B cell (primary cell): Measurements from ENCODE around the gene DISP2. TPM values are rescaled to one million over a fixed set of nuclear protein-coding genes. Genes with fewer than 3 reads are reported as not detected.

ENCODE experiments used
- ATAC-seq: fragments of 200-7000 bp; cut with Tn5 transposase; one replicate; pipeline ENCODE4 v1.10.0; 2021; ENCODE audit warnings: low read depth, mild to moderate bottlenecking, moderate number of reproducible peaks, moderate library complexity
- CTCF ChIA-PET: fragments of 350-600 bp; sonication (Branson Sonifier 250); formaldehyde crosslinking; loops from one replicate; lab custom pipeline; 2021; ENCODE audit warnings: antibody characterized with exemption, inconsistent platforms; lab: Charles Lee
- POLR2A ChIA-PET: fragments of 350-600 bp; sonication (Branson Sonifier 250); formaldehyde crosslinking; loops from one replicate; lab custom pipeline; 2021; ENCODE audit warnings: antibody characterized with exemption; lab: Charles Lee
- DNase-seq: peaks from one replicate; pipeline ENCODE4 v3.0.0; 2013
- H2AFZ ChIP-seq: 2 replicates; pipeline ENCODE4 v1.6.1; 2012; ENCODE audit warnings: mild to moderate bottlenecking, low read depth, low read length; ENCODE audit not compliant: insufficient read depth, poor library complexity, severe bottlenecking
- H3K27ac ChIP-seq, 2 donors: 1 replicate in 1 of 2; 2 replicates in 1 of 2; pipeline ENCODE4 v1.5.1; 2012 to 2013; ENCODE audit warnings: low read length in 2 of 2, mild to moderate bottlenecking in 2 of 2, moderate library complexity in 1 of 2
- H3K27me3 ChIP-seq, 4 experiments: fragments of 200-600 bp in 1 of 4; sonication (generic) in 1 of 4; replicated peaks in 1 of 4; 1 replicate in 2 of 4; 2 replicates in 2 of 4; pipeline versions ENCODE4 v1.6.1 to v1.7.0; 2013 to 2016; ENCODE audit warnings: low read length in 3 of 4, mild to moderate bottlenecking in 2 of 4, mixed read lengths in 1 of 4, moderate library complexity in 1 of 4; ENCODE audit not compliant: insufficient read depth in 4 of 4, control insufficient read depth in 3 of 4; ENCODE audit errors: control extremely low read depth in 1 of 4
- H3K36me3 ChIP-seq, 2 experiments: replicated peaks in 1 of 2; 1 replicate in 1 of 2; 2 replicates in 1 of 2; pipeline versions ENCODE4 v1.6.1 to v1.7.1; 2013; ENCODE audit warnings: low read length in 1 of 2; ENCODE audit not compliant: insufficient read depth in 2 of 2, control insufficient read depth in 1 of 2; ENCODE audit errors: control extremely low read depth in 1 of 2, extremely low read depth in 1 of 2
- H3K4me1 ChIP-seq, 2 donors: fragments of 200-600 bp in 1 of 2; sonication (generic) in 1 of 2; 1 replicate in 1 of 2; 2 replicates in 1 of 2; pipeline versions ENCODE4 v1.5.1 to v1.6.1; 2013 to 2017; ENCODE audit warnings: low read length in 2 of 2; ENCODE audit not compliant: control insufficient read depth in 2 of 2, insufficient read depth in 2 of 2
- H3K4me2 ChIP-seq: replicated peaks from 2 replicates; pipeline ENCODE3; 2012; ENCODE audit warnings: mild to moderate bottlenecking, low read depth, low read length; ENCODE audit not compliant: poor library complexity, severe bottlenecking
- H3K4me3 ChIP-seq, 5 experiments: fragments of 200-600 bp in 1 of 5; sonication (generic) in 1 of 5; 1 replicate in 3 of 5; 2 replicates in 2 of 5; pipeline versions ENCODE4 v1.5.1 to v1.7.0; 2011 to 2016; ENCODE audit warnings: low read length in 4 of 5, mild to moderate bottlenecking in 4 of 5, low read depth in 2 of 5, control low read depth in 1 of 5, moderate library complexity in 1 of 5; ENCODE audit not compliant: insufficient read depth in 1 of 5; ENCODE audit errors: control extremely low read depth in 1 of 5, extremely low read depth in 1 of 5
- H3K79me2 ChIP-seq: fragments of 200-600 bp; sonication (generic); one replicate; pipeline ENCODE4 v1.6.0; 2016; ENCODE audit warnings: low read length; ENCODE audit not compliant: control insufficient read depth, insufficient read depth
- H3K9ac ChIP-seq: fragments of 200-600 bp; sonication (generic); 2 replicates; pipeline ENCODE4 v1.6.1; 2017; ENCODE audit warnings: mild to moderate bottlenecking, low read length, moderate library complexity
- H3K9me3 ChIP-seq, 3 donors: one replicate each; pipeline versions ENCODE4 v1.6.1 to v1.7.1; 2013; ENCODE audit warnings: low read length in 2 of 3; ENCODE audit not compliant: control insufficient read depth in 2 of 3, insufficient read depth in 1 of 3; ENCODE audit errors: control extremely low read depth in 1 of 3
- H4K20me1 ChIP-seq: 2 replicates; pipeline ENCODE4 v1.6.0; 2012; ENCODE audit warnings: mild to moderate bottlenecking, low read length; ENCODE audit not compliant: insufficient read depth, control insufficient read depth, poor library complexity, severe bottlenecking
- H3K27ac Mint-ChIP-seq: one replicate; pipeline ENCODE4 v1.8.0; 2021; ENCODE audit warnings: mixed read lengths
- H3K27me3 Mint-ChIP-seq: one replicate; pipeline ENCODE4 v1.8.0; 2021; ENCODE audit warnings: mixed read lengths
- H3K4me1 Mint-ChIP-seq: one replicate; pipeline ENCODE4 v1.8.0; 2021; ENCODE audit warnings: mixed read lengths
- H3K4me3 Mint-ChIP-seq: one replicate; pipeline ENCODE4 v1.8.0; 2021; ENCODE audit warnings: mixed read lengths
- H3K9me3 Mint-ChIP-seq: one replicate; pipeline ENCODE4 v1.8.0; 2022; ENCODE audit warnings: mixed read lengths; ENCODE audit not compliant: insufficient read depth
- CTCF ChIP-seq: fragments of 200-600 bp; IDR thresholded peaks from one replicate; pipeline ENCODE4 v1.8.0; 2022; ENCODE audit warnings: antibody characterized with exemption, mild to moderate bottlenecking
- EZH2 ChIP-seq: IDR thresholded peaks from 2 replicates; pipeline ENCODE4 v1.6.1; 2012; ENCODE audit warnings: borderline replicate concordance, low read depth, mild to moderate bottlenecking, moderate library complexity, low read length; ENCODE audit not compliant: insufficient read depth, poor library complexity, severe bottlenecking
- WGBS: methylation state at CpG from one replicate; pipeline ENCODE4 v1.1.5; 2013; ENCODE audit warnings: missing lambda C conversion rate; ENCODE audit not compliant: insufficient coverage; 5-methylcytosine and 5-hydroxymethylcytosine counted together
- intact Hi-C: fragments of 100-400 bp; cut with micrococcal nuclease; formaldehyde crosslinking; loops from one replicate; pipeline ENCODE4 v1.10.0; 2022
- polyA plus RNA-seq: library from polyadenylated mRNA; depleted of rRNA; stranded (reverse); fragments of >200 nt; gene quantifications from 2 replicates; pipeline ENCODE4 v1.2.3, GENCODE V29; 2012
- total RNA-seq, 2 donors: library from RNA; stranded (reverse); fragments of 120-200 nt in 1 of 2; gene quantifications; 1 replicate in 1 of 2; 2 replicates in 1 of 2; pipeline versions ENCODE4 v1.2.3 to v1.2.4, GENCODE V29; 2013 to 2022

The DISP2 gene
- total and polyA plus RNA-seq, 2 donors (not counting 1 experiment from before 2014, with no cell fraction given): 0.13 to 0.71 TPM

- H2AFZ ChIP-seq: no peak overlapping the region
- H3K79me2 ChIP-seq: no peaks in the 10 kb centered on the region
- TF ChIP-seq EZH2: no peak
- TF ChIP-seq CTCF: no peak
- no peaks in the 10 kb centered on the region for H3K27me3 Mint-ChIP-seq
- H3K27me3 ChIP-seq: no peaks in the 10 kb centered on the region
- H3K27ac ChIP-seq: no peak overlapping the region
- no peaks in the 10 kb centered on the region for H3K9me3 ChIP-seq
- peaks cover 2% of the 10 kb centered on the region for H3K4me1 Mint-ChIP-seq
- ATAC-seq (no peak), DNase-seq (no peak)
- POLR2A ChIA-PET: no interaction called here
- peaks cover 4 to 7% of the 10 kb centered on the region in 2 donors for H3K4me1 ChIP-seq
- H3K4me2 ChIP-seq: no peak overlapping the region
- CTCF ChIA-PET: interaction anchor here (0.8 to 11.6 kb wide), 3 partner anchors 10 to 97 kb away, joined by 3 to 308 read pairs (median 3); partner anchors contain the start of gene CCDC9B
- no peak overlapping the region for H3K4me3 Mint-ChIP-seq
- no peak overlapping the region for H3K4me3 ChIP-seq
- intact Hi-C loops: no loop called here
- H4K20me1 ChIP-seq: no peaks in the 10 kb centered on the region
- H3K36me3 ChIP-seq: peaks cover 0 to 46% of the 10 kb centered on the region in 2 experiments
- WGBS: 95% methylated on average over 4 of the region's 10 CpGs
- no peaks in the 10 kb centered on the region for H3K9me3 Mint-ChIP-seq
- H3K9ac ChIP-seq: no peak overlapping the region
- no peak overlapping the region for H3K27ac Mint-ChIP-seq
These were observed 60.1 kb downstream of the DISP2 start for GRCh38 chr15:40418126-40418525.

GRCh38 chr15:40420071-40420713 is 62.2 kb downstream of the DISP2 start:
- no peaks in the 10 kb centered on the region for H3K27me3 Mint-ChIP-seq
- H2AFZ ChIP-seq: no peak overlapping the region
- 93% methylated on average over 7 of the region's 11 CpGs for WGBS
- DNase-seq (no peak), ATAC-seq (no peak)
- H3K4me1 Mint-ChIP-seq: peaks cover 2% of the 10 kb centered on the region
- TF ChIP-seq CTCF (no peak), EZH2 (no peak)
- H3K4me2 ChIP-seq: no peak overlapping the region
- ChIA-PET POLR2A (no interaction called here), CTCF (interaction anchor here (0.6 to 11.6 kb wide), 10 partner anchors 9 to 203 kb away, joined by 3 to 308 read pairs (median 20); partner anchors contain the start of genes CCDC9B, INAFM2 and IVD)
- no peaks in the 10 kb centered on the region for H3K9me3 Mint-ChIP-seq
- intact Hi-C loops: loop anchor here (5.0 to 10.0 kb wide), 2 partner anchors 635 to 733 kb away; partner anchors contain the start of gene FSIP1
- H3K27me3 ChIP-seq: no peaks in the 10 kb centered on the region
- H3K4me3 Mint-ChIP-seq: no peak overlapping the region
- peaks cover 4 to 7% of the 10 kb centered on the region in 2 donors for H3K4me1 ChIP-seq
- no peak overlapping the region for H3K27ac Mint-ChIP-seq
- H3K27ac ChIP-seq: no peak overlapping the region
- no peaks in the 10 kb centered on the region for H4K20me1 ChIP-seq
- H3K36me3 ChIP-seq: peaks cover 0 to 28% of the 10 kb centered on the region in 2 experiments
- no peaks in the 10 kb centered on the region for H3K79me2 ChIP-seq
- no peak overlapping the region for H3K9ac ChIP-seq
- no peaks in the 10 kb centered on the region for H3K9me3 ChIP-seq
- H3K4me3 ChIP-seq: no peak overlapping the region
